ENCODE measurements around the gene SYNPO2. TPM values are rescaled to one million over a fixed set of nuclear protein-coding genes. Genes with fewer than 3 reads are reported as not detected.

Gene SYNPO2
- total RNA-seq, 1 donor from 2014 or later, result 2.9 TPM

- DNase-seq, result no peak
- no peaks in the 10 kb centered on the region for H3K4me1 Mint-ChIP-seq (ENCODE audit: low read depth, unreplicated experiment)
- H3K27ac Mint-ChIP-seq (ENCODE audit: unreplicated experiment), result no peak overlapping the region
- H3K36me3 Mint-ChIP-seq (ENCODE audit: unreplicated experiment), result no peaks in the 10 kb centered on the region
- no peak overlapping the region for H3K4me3 Mint-ChIP-seq (ENCODE audit: unreplicated experiment)
- TF ChIP-seq CTCF (IDR thresholded peaks at IDR 0.05; ENCODE audit: partially characterized antibody, unreplicated experiment), result no peak
- peaks cover 3% of the 10 kb centered on the region for H3K27me3 Mint-ChIP-seq (ENCODE audit: unreplicated experiment)
- H3K9me3 Mint-ChIP-seq (ENCODE audit: unreplicated experiment), result peaks cover 2% of the 10 kb centered on the region
Measured at GRCh38 chr4:119082661-119083060, 194.0 kb downstream of the SYNPO2 start.

- H3K4me1 Mint-ChIP-seq (ENCODE audit: low read depth, unreplicated experiment), result no peaks in the 10 kb centered on the region
- H3K36me3 Mint-ChIP-seq (ENCODE audit: unreplicated experiment), result no peaks in the 10 kb centered on the region
- DNase-seq, result no peak
- no peak overlapping the region for H3K4me3 Mint-ChIP-seq (ENCODE audit: unreplicated experiment)
- no peak for TF ChIP-seq CTCF (IDR thresholded peaks at IDR 0.05; ENCODE audit: partially characterized antibody, unreplicated experiment)
- peaks cover 3% of the 10 kb centered on the region for H3K27me3 Mint-ChIP-seq (ENCODE audit: unreplicated experiment)
- peaks cover 2% of the 10 kb centered on the region for H3K9me3 Mint-ChIP-seq (ENCODE audit: unreplicated experiment)
- no peak overlapping the region for H3K27ac Mint-ChIP-seq (ENCODE audit: unreplicated experiment)
Measured at GRCh38 chr4:119084513-119084912, 195.9 kb downstream of the SYNPO2 start.

GRCh38 chr4:119087121-119087520, 198.5 kb downstream of the SYNPO2 start:
- H3K27me3 Mint-ChIP-seq (ENCODE audit: unreplicated experiment), result peaks cover 3% of the 10 kb centered on the region
- no peaks in the 10 kb centered on the region for H3K36me3 Mint-ChIP-seq (ENCODE audit: unreplicated experiment)
- no peak for TF ChIP-seq CTCF (IDR thresholded peaks at IDR 0.05; ENCODE audit: partially characterized antibody, unreplicated experiment)
- H3K4me3 Mint-ChIP-seq (ENCODE audit: unreplicated experiment), result no peak overlapping the region
- peaks cover under 1% of the 10 kb centered on the region for H3K9me3 Mint-ChIP-seq (ENCODE audit: unreplicated experiment)
- DNase-seq, result no peak
- no peaks in the 10 kb centered on the region for H3K4me1 Mint-ChIP-seq (ENCODE audit: low read depth, unreplicated experiment)
- H3K27ac Mint-ChIP-seq (ENCODE audit: unreplicated experiment), result no peak overlapping the region

GRCh38 chr4:119087656-119088055, 199.0 kb downstream of the SYNPO2 start:
- H3K9me3 Mint-ChIP-seq (ENCODE audit: unreplicated experiment), result no peaks in the 10 kb centered on the region
- peaks cover 3% of the 10 kb centered on the region for H3K27me3 Mint-ChIP-seq (ENCODE audit: unreplicated experiment)
- no peaks in the 10 kb centered on the region for H3K36me3 Mint-ChIP-seq (ENCODE audit: unreplicated experiment)
- no peak overlapping the region for H3K4me3 Mint-ChIP-seq (ENCODE audit: unreplicated experiment)
- no peaks in the 10 kb centered on the region for H3K4me1 Mint-ChIP-seq (ENCODE audit: low read depth, unreplicated experiment)
- no peak overlapping the region for H3K27ac Mint-ChIP-seq (ENCODE audit: unreplicated experiment)
- no peak for DNase-seq
- no peak for TF ChIP-seq CTCF (IDR thresholded peaks at IDR 0.05; ENCODE audit: partially characterized antibody, unreplicated experiment)

- Mint-ChIP-seq H3K27ac (ENCODE audit: unreplicated experiment) (no peak overlapping the region), H3K4me3 (ENCODE audit: unreplicated experiment) (no peak overlapping the region), H3K27me3 (ENCODE audit: unreplicated experiment) (no peaks in the 10 kb centered on the region), H3K9me3 (ENCODE audit: unreplicated experiment) (no peaks in the 10 kb centered on the region), H3K36me3 (ENCODE audit: unreplicated experiment) (no peaks in the 10 kb centered on the region), H3K4me1 (ENCODE audit: low read depth, unreplicated experiment) (no peaks in the 10 kb centered on the region)
- no peak for DNase-seq
- no peak for TF ChIP-seq CTCF (IDR thresholded peaks at IDR 0.05; ENCODE audit: partially characterized antibody, unreplicated experiment)
Measured at GRCh38 chr4:119093042-119093827, 204.6 kb downstream of the SYNPO2 start.

Data from glutamatergic neuron (in vitro differentiated cells).